H1 (cell line): ENCODE measurements around the gene CKAP5. TPM values are rescaled to one million over a fixed set of nuclear protein-coding genes. Genes with fewer than 3 reads are reported as not detected.

Experiments
- BRCA1 ChIP-seq: IDR thresholded peaks from 2 replicates; pipeline ENCODE4 v1.6.1; 2012; ENCODE audit warnings: low read depth, low read length, improper control_type of control experiment
- CEBPB ChIP-seq: IDR thresholded peaks from 2 replicates; pipeline ENCODE4 v1.6.1; 2012; ENCODE audit warnings: low read depth, low read length
- POLR2AphosphoS5 ChIP-seq: IDR thresholded peaks from 2 replicates; pipeline ENCODE4 v1.6.1; 2011; ENCODE audit warnings: low read depth, low read length
- polyA plus RNA-seq, 7 experiments: library from polyadenylated mRNA; depleted of rRNA in 3 of 7; stranded (reverse) in 5 of 7; unstranded in 2 of 7; fragments of >200 nt in 5 of 7; fragments of 200-250 nt in 2 of 7; gene quantifications; 1 replicate in 5 of 7; 2 replicates in 1 of 7; 4 replicates in 1 of 7; pipeline versions ENCODE4 v1.2.1 to v1.2.3, GENCODE V29; 2011 to 2013; ENCODE audit warnings: missing spikeins in 2 of 7, mixed read lengths in 2 of 7
- total RNA-seq: library from RNA; stranded (reverse); fragmentation: NEBNext Ultra II Directional; extraction: Animal tissue kit (Norgen Biotek cat#: 25700); gene quantifications from 2 replicates; pipeline ENCODE4 v1.2.1, GENCODE V29; 2021
- TF ChIP-seq, protein P1 (sequence below): fragments of 300-600 bp; sonication (generic); IDR thresholded peaks from 2 replicates; pipeline ENCODE4 v1.7.1; 2012; ENCODE audit warnings: low read length, moderate library complexity, mild to moderate bottlenecking, inconsistent platforms; ENCODE audit not compliant: insufficient replicate concordance

Gene CKAP5
- total and polyA plus RNA-seq, 2 of the 8 experiments (the other 6 are each of a cell fraction or from before 2014, with no cell fraction given), result 64.8 to 185 TPM

DNA sequence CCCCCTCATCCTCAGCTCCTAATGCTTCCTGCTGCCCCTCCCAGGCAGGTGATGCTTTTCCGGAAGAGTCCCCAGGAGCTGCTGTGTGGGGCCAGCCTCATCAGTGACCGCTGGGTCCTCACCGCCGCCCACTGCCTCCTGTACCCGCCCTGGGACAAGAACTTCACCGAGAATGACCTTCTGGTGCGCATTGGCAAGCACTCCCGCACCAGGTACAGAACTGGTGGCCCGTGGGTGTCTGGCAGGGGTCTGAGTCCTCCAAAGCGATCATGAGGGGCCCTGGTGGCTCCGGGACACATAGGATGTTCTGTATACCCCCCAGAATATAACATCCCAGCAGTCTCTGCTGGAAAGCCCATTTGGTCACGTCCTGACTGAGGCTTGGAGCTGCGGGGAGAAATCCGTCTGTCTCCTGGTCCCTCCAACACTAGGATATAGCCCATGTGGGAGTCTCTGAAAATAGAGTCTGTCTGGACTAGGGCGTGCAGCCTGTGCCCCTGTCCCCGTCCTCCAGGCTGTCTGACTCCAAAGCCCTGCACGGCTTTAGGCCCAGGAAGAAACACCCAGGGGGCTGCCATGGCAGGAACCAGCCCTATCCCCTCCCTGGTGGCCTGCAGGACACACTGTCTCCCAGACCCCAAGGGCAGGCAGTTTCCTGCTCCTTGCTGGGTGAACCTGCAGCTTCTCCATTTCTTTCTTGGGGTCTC is 118.0 kb downstream of the CKAP5 start (continued):
- TF ChIP-seq, protein P1, sequence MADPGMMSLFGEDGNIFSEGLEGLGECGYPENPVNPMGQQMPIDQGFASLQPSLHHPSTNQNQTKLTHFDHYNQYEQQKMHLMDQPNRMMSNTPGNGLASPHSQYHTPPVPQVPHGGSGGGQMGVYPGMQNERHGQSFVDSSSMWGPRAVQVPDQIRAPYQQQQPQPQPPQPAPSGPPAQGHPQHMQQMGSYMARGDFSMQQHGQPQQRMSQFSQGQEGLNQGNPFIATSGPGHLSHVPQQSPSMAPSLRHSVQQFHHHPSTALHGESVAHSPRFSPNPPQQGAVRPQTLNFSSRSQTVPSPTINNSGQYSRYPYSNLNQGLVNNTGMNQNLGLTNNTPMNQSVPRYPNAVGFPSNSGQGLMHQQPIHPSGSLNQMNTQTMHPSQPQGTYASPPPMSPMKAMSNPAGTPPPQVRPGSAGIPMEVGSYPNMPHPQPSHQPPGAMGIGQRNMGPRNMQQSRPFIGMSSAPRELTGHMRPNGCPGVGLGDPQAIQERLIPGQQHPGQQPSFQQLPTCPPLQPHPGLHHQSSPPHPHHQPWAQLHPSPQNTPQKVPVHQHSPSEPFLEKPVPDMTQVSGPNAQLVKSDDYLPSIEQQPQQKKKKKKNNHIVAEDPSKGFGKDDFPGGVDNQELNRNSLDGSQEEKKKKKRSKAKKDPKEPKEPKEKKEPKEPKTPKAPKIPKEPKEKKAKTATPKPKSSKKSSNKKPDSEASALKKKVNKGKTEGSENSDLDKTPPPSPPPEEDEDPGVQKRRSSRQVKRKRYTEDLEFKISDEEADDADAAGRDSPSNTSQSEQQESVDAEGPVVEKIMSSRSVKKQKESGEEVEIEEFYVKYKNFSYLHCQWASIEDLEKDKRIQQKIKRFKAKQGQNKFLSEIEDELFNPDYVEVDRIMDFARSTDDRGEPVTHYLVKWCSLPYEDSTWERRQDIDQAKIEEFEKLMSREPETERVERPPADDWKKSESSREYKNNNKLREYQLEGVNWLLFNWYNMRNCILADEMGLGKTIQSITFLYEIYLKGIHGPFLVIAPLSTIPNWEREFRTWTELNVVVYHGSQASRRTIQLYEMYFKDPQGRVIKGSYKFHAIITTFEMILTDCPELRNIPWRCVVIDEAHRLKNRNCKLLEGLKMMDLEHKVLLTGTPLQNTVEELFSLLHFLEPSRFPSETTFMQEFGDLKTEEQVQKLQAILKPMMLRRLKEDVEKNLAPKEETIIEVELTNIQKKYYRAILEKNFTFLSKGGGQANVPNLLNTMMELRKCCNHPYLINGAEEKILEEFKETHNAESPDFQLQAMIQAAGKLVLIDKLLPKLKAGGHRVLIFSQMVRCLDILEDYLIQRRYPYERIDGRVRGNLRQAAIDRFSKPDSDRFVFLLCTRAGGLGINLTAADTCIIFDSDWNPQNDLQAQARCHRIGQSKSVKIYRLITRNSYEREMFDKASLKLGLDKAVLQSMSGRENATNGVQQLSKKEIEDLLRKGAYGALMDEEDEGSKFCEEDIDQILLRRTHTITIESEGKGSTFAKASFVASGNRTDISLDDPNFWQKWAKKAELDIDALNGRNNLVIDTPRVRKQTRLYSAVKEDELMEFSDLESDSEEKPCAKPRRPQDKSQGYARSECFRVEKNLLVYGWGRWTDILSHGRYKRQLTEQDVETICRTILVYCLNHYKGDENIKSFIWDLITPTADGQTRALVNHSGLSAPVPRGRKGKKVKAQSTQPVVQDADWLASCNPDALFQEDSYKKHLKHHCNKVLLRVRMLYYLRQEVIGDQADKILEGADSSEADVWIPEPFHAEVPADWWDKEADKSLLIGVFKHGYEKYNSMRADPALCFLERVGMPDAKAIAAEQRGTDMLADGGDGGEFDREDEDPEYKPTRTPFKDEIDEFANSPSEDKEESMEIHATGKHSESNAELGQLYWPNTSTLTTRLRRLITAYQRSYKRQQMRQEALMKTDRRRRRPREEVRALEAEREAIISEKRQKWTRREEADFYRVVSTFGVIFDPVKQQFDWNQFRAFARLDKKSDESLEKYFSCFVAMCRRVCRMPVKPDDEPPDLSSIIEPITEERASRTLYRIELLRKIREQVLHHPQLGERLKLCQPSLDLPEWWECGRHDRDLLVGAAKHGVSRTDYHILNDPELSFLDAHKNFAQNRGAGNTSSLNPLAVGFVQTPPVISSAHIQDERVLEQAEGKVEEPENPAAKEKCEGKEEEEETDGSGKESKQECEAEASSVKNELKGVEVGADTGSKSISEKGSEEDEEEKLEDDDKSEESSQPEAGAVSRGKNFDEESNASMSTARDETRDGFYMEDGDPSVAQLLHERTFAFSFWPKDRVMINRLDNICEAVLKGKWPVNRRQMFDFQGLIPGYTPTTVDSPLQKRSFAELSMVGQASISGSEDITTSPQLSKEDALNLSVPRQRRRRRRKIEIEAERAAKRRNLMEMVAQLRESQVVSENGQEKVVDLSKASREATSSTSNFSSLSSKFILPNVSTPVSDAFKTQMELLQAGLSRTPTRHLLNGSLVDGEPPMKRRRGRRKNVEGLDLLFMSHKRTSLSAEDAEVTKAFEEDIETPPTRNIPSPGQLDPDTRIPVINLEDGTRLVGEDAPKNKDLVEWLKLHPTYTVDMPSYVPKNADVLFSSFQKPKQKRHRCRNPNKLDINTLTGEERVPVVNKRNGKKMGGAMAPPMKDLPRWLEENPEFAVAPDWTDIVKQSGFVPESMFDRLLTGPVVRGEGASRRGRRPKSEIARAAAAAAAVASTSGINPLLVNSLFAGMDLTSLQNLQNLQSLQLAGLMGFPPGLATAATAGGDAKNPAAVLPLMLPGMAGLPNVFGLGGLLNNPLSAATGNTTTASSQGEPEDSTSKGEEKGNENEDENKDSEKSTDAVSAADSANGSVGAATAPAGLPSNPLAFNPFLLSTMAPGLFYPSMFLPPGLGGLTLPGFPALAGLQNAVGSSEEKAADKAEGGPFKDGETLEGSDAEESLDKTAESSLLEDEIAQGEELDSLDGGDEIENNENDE, result no peak
- no peak for TF ChIP-seq BRCA1
- TF ChIP-seq POLR2AphosphoS5, result no peak
- TF ChIP-seq CEBPB, result no peak
